ENCODE data around the gene CCDC117.

DNA sequence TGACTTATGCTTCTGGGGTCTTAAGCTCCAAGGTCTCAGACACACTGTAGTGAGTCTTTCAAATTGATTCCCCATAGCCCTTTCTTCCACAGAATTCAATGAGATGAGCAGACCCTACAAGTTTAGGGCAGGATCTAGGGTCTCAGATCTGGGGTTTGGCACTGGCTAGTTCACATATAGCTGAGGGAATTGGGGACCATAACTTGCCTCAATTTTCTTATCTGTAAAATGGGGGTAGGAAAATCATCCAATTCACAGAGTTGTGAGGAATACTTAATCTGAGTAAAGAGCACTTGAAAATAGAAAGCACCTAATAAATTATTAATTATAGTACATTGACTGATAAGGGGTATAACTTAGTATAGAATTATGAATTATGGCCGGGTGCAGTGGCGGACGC is 5.9 kb upstream of the CCDC117 start:
- TF ChIP-seq CTCF (IDR thresholded peaks at IDR 0.05) (no peak), POLR2A (IDR thresholded peaks at IDR 0.05) (no peak), EP300 (IDR thresholded peaks at IDR 0.05) (no peak)
